Smooth muscle cell of trachea (primary cell): ENCODE measurements around the gene AMER2. TPM values are rescaled to one million over a fixed set of nuclear protein-coding genes. Genes with fewer than 3 reads are reported as not detected.

Experiments used
- total RNA-seq: library from RNA; depleted of rRNA; stranded (reverse); fragments of >200 nt; gene quantifications from 2 replicates; pipeline ENCODE4 v1.2.1, GENCODE V29; 2014

AMER2 gene
- total RNA-seq = not detected in 2 replicates

GRCh38 chr13:25171517-25172302, at the start of gene AMER2:
Gene AMER2, minus strand, starts transcription at chr13:25172288. Its CDS starts 669 bp downstream, at chr13:25171619.

Other genes starting within 250 kb of the AMER2 start
- gene PABPC3, start 76.2 kb downstream of the AMER2 start, total RNA-seq = 0.15 and 0.17 TPM in 2 replicates
- 20.5 and 28.5 TPM in 2 replicates for gene MTMR6, start 115.2 kb upstream of the AMER2 start, total RNA-seq
- gene NUP58, start 129.3 kb upstream of the AMER2 start, total RNA-seq = 48.3 and 54.1 TPM in 2 replicates
- 0.15 and 0.17 TPM in 2 replicates for gene ATP8A2, start 199.7 kb upstream of the AMER2 start, total RNA-seq